Sigmoid colon (tissue), 7 donors: ENCODE results near the gene KLHL3. TPM values are rescaled to one million over a fixed set of nuclear protein-coding genes. Genes with fewer than 3 reads are reported as not detected.

Experiments
- DNase-seq: peaks from one replicate; pipeline ENCODE4 v3.0.0-alpha.2; 2019
- H3K27ac ChIP-seq, 4 donors: fragments of 200-600 bp; sonication (generic); one replicate each; pipeline ENCODE4 v1.5.1; 2016 to 2019; ENCODE audit warnings: mild to moderate bottlenecking in 1 of 4
- H3K27me3 ChIP-seq, 3 donors: fragments of 200-600 bp; sonication (generic); one replicate each; pipeline ENCODE4 v1.5.1; 2019; ENCODE audit warnings: mild to moderate bottlenecking in 1 of 3
- H3K36me3 ChIP-seq, 4 donors: fragments of 200-600 bp; sonication (generic); one replicate each; pipeline ENCODE4 v1.5.1; 2016 to 2019
- H3K4me1 ChIP-seq, 4 donors: fragments of 200-600 bp; sonication (generic); one replicate each; pipeline ENCODE4 v1.5.1; 2017 to 2019
- H3K4me3 ChIP-seq, 4 donors: fragments of 200-600 bp; sonication (generic); one replicate each; pipeline ENCODE4 v1.5.1; 2017 to 2019; ENCODE audit warnings: mild to moderate bottlenecking in 2 of 4, moderate library complexity in 1 of 4
- H3K9me3 ChIP-seq, 4 donors: fragments of 200-600 bp in 3 of 4; sonication (generic) in 3 of 4; one replicate each; pipeline versions ENCODE4 v1.5.1 to v1.6.1; 2013 to 2019
- EP300 ChIP-seq, 4 donors: sonication (generic); formaldehyde crosslinking; IDR thresholded peaks; one replicate each; pipeline ENCODE4 v1.6.1; 2017; ENCODE audit warnings: antibody characterized with exemption in 4 of 4
- POLR2A ChIP-seq, 2 donors: fragments of 450-650 bp; IDR thresholded peaks; one replicate each; pipeline ENCODE4 v1.6.1; 2016; ENCODE audit warnings: antibody characterized with exemption in 2 of 2, mild to moderate bottlenecking in 2 of 2, moderate library complexity in 2 of 2
- POLR2AphosphoS5 ChIP-seq, 4 donors: sonication (generic); formaldehyde crosslinking; IDR thresholded peaks; one replicate each; pipeline ENCODE4 v1.6.1; 2017; ENCODE audit warnings: antibody characterized with exemption in 4 of 4
- WGBS, 2 donors: extraction: QIAGEN DNeasy Blood & Tissue Kit; methylation state at CpG; one replicate each; pipeline ENCODE4 v1.1.7; 2013; 5-methylcytosine and 5-hydroxymethylcytosine counted together
- intact Hi-C: fragments of 100-400 bp; cut with DNase I; formaldehyde crosslinking; loops from one replicate; pipeline ENCODE4 v1.15.1; 2023
- polyA plus RNA-seq, 3 donors: library from polyadenylated mRNA; stranded (reverse); fragments of 200-250 nt; gene quantifications; one replicate each; pipeline ENCODE4 v1.2.3, GENCODE V29; 2013
- total RNA-seq, 4 donors: library from RNA; depleted of rRNA; stranded (reverse); fragments of >200 nt; gene quantifications; one replicate each; pipeline ENCODE4 v1.1.0, GENCODE V29; 2016
- TF ChIP-seq, protein P1 (sequence below), 4 experiments: fragments of 450-650 bp in 3 of 4; fragments of 200-600 bp in 1 of 4; IDR thresholded peaks; one replicate each; pipeline ENCODE4 v1.5.1; 2016 to 2019; ENCODE audit warnings: antibody characterized with exemption in 4 of 4, mild to moderate bottlenecking in 3 of 4, moderate library complexity in 2 of 4
- donor health status: healthy with polysubstance abuse.
- donor health status: Bipolar disorder and iron deficiency.
- donor health status: healthy.

The KLHL3 gene
- total and polyA plus RNA-seq, 7 donors, result 0.23 to 5.5 (median 3.5) TPM; not detected in 1

DNA sequence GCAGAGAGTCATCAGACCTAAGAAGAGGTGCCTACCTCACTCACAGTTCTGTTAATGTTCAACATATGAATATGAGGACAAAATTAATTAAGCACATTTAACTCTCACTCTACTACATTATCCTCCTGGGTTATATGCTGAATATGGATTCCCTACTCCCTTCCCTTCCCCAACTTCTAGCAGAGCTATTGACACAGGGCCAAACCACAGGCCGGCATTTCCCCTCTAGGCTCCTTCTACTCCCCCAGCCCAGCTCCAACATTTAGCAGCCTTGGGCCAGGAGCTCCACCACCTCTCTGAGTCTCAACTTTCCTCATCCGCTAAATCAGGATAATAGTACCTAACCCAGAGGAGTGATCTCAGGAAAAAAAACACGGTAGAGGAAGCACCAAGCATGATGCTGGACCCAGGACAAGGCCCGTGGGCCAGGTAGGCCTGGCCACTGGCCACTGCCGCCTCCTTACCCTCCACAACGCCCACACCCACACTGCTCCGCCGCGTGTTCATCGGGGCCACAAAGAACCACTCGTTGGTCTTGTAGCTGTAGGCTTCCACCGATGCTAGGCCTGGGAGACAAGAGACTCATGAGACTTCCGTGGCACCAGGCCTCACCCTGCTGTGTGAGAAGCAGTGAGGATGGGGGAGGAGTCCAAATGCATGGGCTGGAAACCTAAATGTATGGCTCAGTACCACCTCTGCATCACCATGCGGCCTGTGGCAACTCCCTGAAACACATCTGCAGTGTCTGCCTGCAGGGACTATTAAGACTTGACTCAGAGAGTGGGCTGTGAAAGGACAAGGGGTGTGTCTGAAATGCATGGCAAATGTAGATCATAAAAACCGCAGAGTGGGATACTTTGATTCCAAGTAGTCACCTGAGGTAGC is 98.8 kb downstream of the KLHL3 start:
- WGBS, 2 donors, result 96 to 97% methylated on average over 15 of the region's 15 CpGs
- H3K27me3 ChIP-seq, result no peaks in the 10 kb centered on the region
- no peak overlapping the region for H3K27ac ChIP-seq
- no peaks in the 10 kb centered on the region for H3K36me3 ChIP-seq
- TF ChIP-seq POLR2A (IDR thresholded peaks at IDR 0.05) (no peak), EP300 (IDR thresholded peaks at IDR 0.05) (no peak), POLR2AphosphoS5 (IDR thresholded peaks at IDR 0.05) (no peak)
- TF ChIP-seq, protein P1, sequence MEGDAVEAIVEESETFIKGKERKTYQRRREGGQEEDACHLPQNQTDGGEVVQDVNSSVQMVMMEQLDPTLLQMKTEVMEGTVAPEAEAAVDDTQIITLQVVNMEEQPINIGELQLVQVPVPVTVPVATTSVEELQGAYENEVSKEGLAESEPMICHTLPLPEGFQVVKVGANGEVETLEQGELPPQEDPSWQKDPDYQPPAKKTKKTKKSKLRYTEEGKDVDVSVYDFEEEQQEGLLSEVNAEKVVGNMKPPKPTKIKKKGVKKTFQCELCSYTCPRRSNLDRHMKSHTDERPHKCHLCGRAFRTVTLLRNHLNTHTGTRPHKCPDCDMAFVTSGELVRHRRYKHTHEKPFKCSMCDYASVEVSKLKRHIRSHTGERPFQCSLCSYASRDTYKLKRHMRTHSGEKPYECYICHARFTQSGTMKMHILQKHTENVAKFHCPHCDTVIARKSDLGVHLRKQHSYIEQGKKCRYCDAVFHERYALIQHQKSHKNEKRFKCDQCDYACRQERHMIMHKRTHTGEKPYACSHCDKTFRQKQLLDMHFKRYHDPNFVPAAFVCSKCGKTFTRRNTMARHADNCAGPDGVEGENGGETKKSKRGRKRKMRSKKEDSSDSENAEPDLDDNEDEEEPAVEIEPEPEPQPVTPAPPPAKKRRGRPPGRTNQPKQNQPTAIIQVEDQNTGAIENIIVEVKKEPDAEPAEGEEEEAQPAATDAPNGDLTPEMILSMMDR (IDR thresholded peaks at IDR 0.05), result no peak
- no peaks in the 10 kb centered on the region for H3K9me3 ChIP-seq
- no peak overlapping the region for H3K4me3 ChIP-seq
- no peaks in the 10 kb centered on the region for H3K4me1 ChIP-seq
- intact Hi-C loops, result no loop called here
- DNase-seq, result no peak

DNA sequence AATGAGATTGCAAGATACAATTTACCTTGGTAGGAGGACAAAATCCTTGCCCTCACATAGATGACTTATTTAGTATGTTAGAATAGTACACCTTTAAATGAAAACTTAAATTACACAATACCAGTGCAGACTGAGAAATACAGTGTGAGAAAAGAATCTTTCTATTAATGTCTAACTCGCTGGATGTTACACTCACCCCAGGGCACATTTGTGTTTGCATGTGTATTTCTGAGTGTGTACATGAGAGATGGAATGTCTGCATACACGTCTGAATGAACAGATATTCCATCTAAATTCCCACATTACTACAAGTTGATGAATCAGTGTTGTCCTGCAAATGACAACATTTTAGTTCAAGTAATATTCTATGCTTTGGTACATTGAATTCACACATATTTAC is 99.8 kb downstream of the KLHL3 start:
- H3K27ac ChIP-seq, result no peak overlapping the region

DNA sequence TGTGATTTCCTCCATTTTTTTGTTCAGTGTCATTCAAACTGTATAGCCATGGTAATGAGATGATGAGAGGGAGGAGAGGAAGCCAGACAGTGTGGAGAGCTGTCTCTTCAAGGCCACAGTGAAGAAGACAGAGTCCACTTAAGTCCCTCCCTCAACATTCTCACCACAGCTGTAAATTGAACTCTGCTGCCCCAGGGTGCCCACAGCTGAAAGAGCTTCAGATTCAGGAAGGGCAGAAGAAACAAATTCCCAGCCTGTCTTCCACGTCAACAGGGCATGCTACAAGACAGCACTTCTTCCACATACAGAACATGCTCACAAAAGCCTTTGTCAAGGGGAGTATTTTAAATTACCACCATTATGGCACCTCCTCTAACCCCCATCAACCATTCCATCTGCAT is 100.4 kb downstream of the KLHL3 start:
- Histone ChIP-seq H3K4me3 (no peak overlapping the region), H3K4me1 (no peaks in the 10 kb centered on the region), H3K27ac (no peak overlapping the region), H3K36me3 (no peaks in the 10 kb centered on the region), H3K27me3 (no peaks in the 10 kb centered on the region), H3K9me3 (no peaks in the 10 kb centered on the region)
- intact Hi-C loops, result no loop called here
- WGBS, 2 donors, result 82 to 84% methylated on average over 1 of the region's 1 CpG
- TF ChIP-seq EP300 (IDR thresholded peaks at IDR 0.05) (no peak), POLR2AphosphoS5 (IDR thresholded peaks at IDR 0.05) (no peak), POLR2A (IDR thresholded peaks at IDR 0.05) (no peak)
- TF ChIP-seq, protein P1 (IDR thresholded peaks at IDR 0.05), result no peak
- DNase-seq, result no peak

More for the DNA sequence above, 99.8 kb downstream of the KLHL3 start:
- no peak for TF ChIP-seq POLR2AphosphoS5 (IDR thresholded peaks at IDR 0.05)
- TF ChIP-seq EP300 (IDR thresholded peaks at IDR 0.05), result no peak
- TF ChIP-seq, protein P1 (IDR thresholded peaks at IDR 0.05), result no peak
- no peak for TF ChIP-seq POLR2A (IDR thresholded peaks at IDR 0.05)
- Histone ChIP-seq H3K4me3 (no peak overlapping the region), H3K27me3 (no peaks in the 10 kb centered on the region), H3K9me3 (no peaks in the 10 kb centered on the region), H3K4me1 (no peaks in the 10 kb centered on the region), H3K36me3 (no peaks in the 10 kb centered on the region)
- intact Hi-C loops, result no loop called here
- DNase-seq, result no peak
- WGBS, 2 donors, result 78 to 85% methylated on average over 2 of the region's 2 CpGs

DNA sequence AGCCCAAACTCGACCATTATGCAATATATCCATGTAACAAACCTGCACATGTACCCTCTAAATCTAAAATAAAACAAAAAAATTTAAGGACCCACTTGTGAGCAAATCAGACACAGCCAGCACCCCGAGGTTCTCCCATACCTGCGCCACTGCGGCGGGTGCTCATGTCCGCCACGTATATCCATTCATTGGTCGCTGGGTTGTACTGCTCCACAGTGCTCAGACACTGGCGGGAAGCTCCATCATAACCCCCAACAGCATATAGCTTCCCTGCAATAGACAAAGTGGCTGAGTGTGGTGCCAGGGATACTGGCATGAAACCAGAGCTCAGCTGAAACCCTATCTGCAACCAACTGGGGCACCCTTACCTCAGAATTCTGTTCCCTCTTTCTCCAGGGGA is 102.0 kb downstream of the KLHL3 start:
- H3K27ac ChIP-seq, result no peak overlapping the region
- no peaks in the 10 kb centered on the region for H3K27me3 ChIP-seq
- no peak for DNase-seq
- 95 to 96% methylated on average over 9 of the region's 9 CpGs for WGBS, 2 donors
- no peaks in the 10 kb centered on the region for H3K9me3 ChIP-seq
- H3K4me3 ChIP-seq, result no peak overlapping the region
- no peaks in the 10 kb centered on the region for H3K36me3 ChIP-seq
- intact Hi-C loops, result no loop called here
- H3K4me1 ChIP-seq, result peaks cover 0 to 4% (median 0%) of the 10 kb centered on the region in 4 donors
- TF ChIP-seq POLR2A (IDR thresholded peaks at IDR 0.05) (no peak), EP300 (IDR thresholded peaks at IDR 0.05) (no peak), POLR2AphosphoS5 (IDR thresholded peaks at IDR 0.05) (no peak)
- TF ChIP-seq, protein P1 (IDR thresholded peaks at IDR 0.05), result no peak
